Activated CD4-positive, alpha-beta T cell treated with anti-CD3 and anti-CD28 coated beads, Interleukin-2, amount 10 ng/mL, durations not matched to agents 24 days and 14 days (primary cell): ENCODE measurements around the gene ZC3H7B. TPM values are rescaled to one million over a fixed set of nuclear protein-coding genes. Genes with fewer than 3 reads are reported as not detected.

Experiments
- DNase-seq: peaks from one replicate; pipeline ENCODE4 v3.0.0; 2022
- H3K27ac Mint-ChIP-seq: one replicate; pipeline ENCODE4 v1.8.0; 2022; ENCODE audit warnings: mild to moderate bottlenecking, mixed read lengths
- H3K27me3 Mint-ChIP-seq: one replicate; pipeline ENCODE4 v1.8.0; 2022; ENCODE audit warnings: mixed read lengths
- H3K36me3 Mint-ChIP-seq: one replicate; pipeline ENCODE4 v1.8.0; 2022; ENCODE audit warnings: low read depth, mild to moderate bottlenecking, mixed read lengths
- H3K4me1 Mint-ChIP-seq: one replicate; pipeline ENCODE4 v1.8.0; 2021; ENCODE audit warnings: mixed read lengths
- H3K4me3 Mint-ChIP-seq: one replicate; pipeline ENCODE4 v1.8.0; 2022; ENCODE audit warnings: mild to moderate bottlenecking, moderate library complexity, mixed read lengths
- H3K9me3 Mint-ChIP-seq: one replicate; pipeline ENCODE4 v1.8.0; 2021; ENCODE audit warnings: mixed read lengths
- intact Hi-C: fragments of 100-400 bp; cut with micrococcal nuclease; formaldehyde crosslinking; loops from one replicate; pipeline ENCODE4 v1.15.1; 2023
- total RNA-seq: library from RNA; stranded (reverse); gene quantifications from 2 replicates; pipeline ENCODE4 v1.2.3, GENCODE V29; 2022

Gene ZC3H7B
- total RNA-seq, 1 donor from 2014 or later: 69.1 TPM

DNA sequence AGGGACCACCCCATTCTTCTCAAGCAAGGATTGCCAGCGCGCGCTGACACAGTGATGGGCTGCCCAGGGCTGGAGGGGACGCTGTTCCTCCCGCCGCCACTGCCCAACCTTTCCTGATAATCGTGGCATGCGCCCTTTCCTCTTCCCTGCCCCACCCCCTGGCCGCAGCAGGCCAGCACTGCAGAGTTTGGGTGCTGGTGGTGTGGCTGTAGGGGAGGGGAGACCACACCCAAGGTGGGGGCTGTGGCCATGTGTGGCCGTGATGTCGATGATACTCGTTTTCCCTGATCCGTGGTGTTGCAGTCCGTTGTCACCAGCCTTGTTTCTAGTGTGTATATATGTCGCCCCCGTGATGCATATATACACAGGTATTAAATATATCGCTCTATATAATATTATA, 57.6 kb downstream of the ZC3H7B start:
- H3K27me3 Mint-ChIP-seq: no peaks in the 10 kb centered on the region
- H3K4me3 Mint-ChIP-seq: no peak overlapping the region

DNA sequence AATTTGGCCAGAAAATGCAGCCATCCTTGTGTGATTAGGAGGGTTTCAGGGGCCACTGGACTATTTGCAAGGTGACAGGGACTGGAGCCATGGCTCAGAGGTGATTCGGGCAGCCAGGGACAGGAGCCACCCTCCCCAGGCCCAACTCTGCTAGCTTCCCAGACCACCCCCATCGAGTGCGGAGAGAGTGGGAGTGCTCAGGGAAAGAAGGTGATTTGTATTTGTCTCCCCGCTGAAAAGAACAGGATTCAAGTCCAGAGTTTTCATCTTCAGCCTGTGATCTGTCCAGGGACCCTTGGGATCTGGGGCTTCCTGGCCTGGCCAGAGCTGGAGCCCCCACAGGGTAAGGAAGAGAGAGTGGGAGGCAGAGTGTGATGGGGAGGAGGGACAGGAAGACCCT, 58.1 kb downstream of the ZC3H7B start:
- Mint-ChIP-seq H3K4me1 (no peaks in the 10 kb centered on the region), H3K36me3 (peaks cover 19% of the 10 kb centered on the region), H3K9me3 (no peaks in the 10 kb centered on the region), H3K27ac (no peak overlapping the region), H3K4me3 (no peak overlapping the region), H3K27me3 (no peaks in the 10 kb centered on the region)
- intact Hi-C loops: no loop called here
- no peak for DNase-seq

More for the DNA sequence above, 57.6 kb downstream of the ZC3H7B start:
- no peak overlapping the region for H3K27ac Mint-ChIP-seq
- H3K9me3 Mint-ChIP-seq: no peaks in the 10 kb centered on the region
- H3K4me1 Mint-ChIP-seq: no peaks in the 10 kb centered on the region
- peaks cover 23% of the 10 kb centered on the region for H3K36me3 Mint-ChIP-seq
- intact Hi-C loops: no loop called here
- DNase-seq: no peak

DNA sequence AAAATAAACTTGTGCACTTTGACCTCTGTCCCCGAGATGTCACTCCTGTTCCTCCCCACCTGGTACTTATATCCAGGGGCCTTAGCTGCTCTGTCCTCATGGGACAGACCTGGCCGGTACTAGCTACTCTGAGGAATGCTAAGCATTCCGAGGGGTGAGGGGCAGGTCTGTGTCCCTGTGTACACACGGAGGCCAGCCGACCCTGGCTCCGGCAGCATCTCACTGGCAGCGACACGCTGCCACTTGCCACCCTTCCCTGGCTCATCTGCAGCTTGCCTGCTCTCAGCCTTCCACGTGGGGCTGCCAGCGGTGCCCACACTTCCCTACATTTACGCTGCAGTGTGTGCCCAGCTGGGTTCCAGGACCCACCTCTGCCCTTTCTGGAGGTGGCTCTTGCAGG, 58.8 kb downstream of the ZC3H7B start:
- DNase-seq: no peak
- intact Hi-C loops: no loop called here
- Mint-ChIP-seq H3K4me3 (no peak overlapping the region), H3K9me3 (no peaks in the 10 kb centered on the region), H3K27me3 (no peaks in the 10 kb centered on the region), H3K4me1 (no peaks in the 10 kb centered on the region), H3K27ac (no peak overlapping the region), H3K36me3 (peaks cover 16% of the 10 kb centered on the region)

DNA sequence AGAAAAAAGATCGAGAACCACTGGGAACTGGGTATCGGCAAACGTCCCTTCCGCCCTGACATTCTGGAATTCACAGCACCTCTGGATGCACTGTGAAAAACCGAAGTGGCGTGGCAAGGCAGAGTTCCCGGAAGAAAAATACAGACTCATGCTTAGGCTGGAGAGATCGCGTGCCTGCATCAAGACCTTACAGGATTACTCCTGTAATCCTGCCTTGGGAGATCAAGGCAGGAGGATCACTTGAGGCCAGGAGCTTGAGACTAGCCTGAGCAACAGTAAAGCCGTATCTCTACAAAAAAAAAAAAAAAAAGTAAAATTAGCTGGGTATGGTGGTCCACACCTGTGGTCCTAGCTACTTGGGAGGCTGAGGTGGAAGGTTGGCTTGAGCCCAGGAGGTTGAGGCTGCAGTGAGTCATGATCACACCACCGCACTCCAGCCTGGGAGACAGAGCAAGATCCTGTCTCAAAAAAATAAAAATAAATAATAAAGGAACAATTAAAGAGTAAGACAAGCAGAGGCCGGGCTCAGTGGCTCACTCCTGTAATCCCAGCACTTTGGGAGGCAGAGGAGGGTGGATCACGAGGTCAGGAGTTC, 60.5 kb downstream of the ZC3H7B start:
- no peaks in the 10 kb centered on the region for H3K4me1 Mint-ChIP-seq

DNA sequence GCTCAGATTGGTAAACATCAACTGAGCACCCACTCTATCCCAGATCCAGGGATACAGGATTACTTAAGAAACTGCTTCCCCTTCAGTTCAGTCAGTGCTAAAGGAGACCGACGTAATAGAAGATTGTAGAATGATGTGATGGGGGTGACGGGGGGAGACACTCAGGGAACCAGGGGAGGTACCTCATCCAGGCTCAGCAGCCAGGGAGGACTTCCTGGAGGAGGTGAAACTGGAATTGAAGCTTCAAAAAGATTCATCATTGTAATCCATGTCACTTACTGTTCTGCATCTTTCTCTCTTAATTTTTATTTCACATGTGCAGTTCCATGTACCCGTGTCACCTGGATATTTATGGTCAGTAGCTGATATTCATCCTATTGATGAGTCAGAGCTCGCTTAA, 61.3 kb downstream of the ZC3H7B start:
- Mint-ChIP-seq H3K27ac (no peak overlapping the region), H3K9me3 (no peaks in the 10 kb centered on the region)

More for the DNA sequence above, 60.5 kb downstream of the ZC3H7B start:
- H3K9me3 Mint-ChIP-seq: no peaks in the 10 kb centered on the region
- H3K4me3 Mint-ChIP-seq: no peak overlapping the region
- H3K36me3 Mint-ChIP-seq: peaks cover 9% of the 10 kb centered on the region
- peaks cover 4% of the 10 kb centered on the region for H3K27me3 Mint-ChIP-seq
- H3K27ac Mint-ChIP-seq: no peak overlapping the region
- no peak for DNase-seq
- intact Hi-C loops: no loop called here

DNA sequence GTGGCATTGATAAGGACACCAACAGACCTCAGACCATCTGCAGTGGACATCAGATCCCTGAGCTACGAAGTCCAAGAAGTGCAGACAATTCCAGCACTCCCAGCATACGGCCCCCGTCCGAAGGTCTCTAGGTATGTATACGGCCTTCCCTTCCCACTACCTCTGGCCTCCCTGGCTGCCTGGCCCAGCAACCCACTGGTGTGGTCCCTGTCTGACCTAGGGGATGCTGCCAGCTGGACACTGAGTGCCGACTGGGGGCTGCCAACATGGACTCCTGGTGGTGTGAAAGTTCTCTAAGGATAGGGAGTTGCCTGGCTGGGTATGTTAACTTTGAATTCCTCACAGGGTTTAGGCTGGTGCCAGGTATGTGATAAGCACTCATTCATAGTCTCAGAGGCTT, 62.9 kb downstream of the ZC3H7B start:
- Mint-ChIP-seq H3K4me3 (no peak overlapping the region), H3K27me3 (peaks cover 7% of the 10 kb centered on the region), H3K9me3 (no peaks in the 10 kb centered on the region), H3K36me3 (peaks cover 5% of the 10 kb centered on the region), H3K4me1 (no peaks in the 10 kb centered on the region), H3K27ac (no peak overlapping the region)
- intact Hi-C loops: no loop called here
- no peak for DNase-seq

More for the DNA sequence above, 61.3 kb downstream of the ZC3H7B start:
- H3K36me3 Mint-ChIP-seq: peaks cover 6% of the 10 kb centered on the region
- H3K27me3 Mint-ChIP-seq: peaks cover 4% of the 10 kb centered on the region
- no peak overlapping the region for H3K4me3 Mint-ChIP-seq
- DNase-seq: no peak
- intact Hi-C loops: no loop called here
- no peaks in the 10 kb centered on the region for H3K4me1 Mint-ChIP-seq

DNA sequence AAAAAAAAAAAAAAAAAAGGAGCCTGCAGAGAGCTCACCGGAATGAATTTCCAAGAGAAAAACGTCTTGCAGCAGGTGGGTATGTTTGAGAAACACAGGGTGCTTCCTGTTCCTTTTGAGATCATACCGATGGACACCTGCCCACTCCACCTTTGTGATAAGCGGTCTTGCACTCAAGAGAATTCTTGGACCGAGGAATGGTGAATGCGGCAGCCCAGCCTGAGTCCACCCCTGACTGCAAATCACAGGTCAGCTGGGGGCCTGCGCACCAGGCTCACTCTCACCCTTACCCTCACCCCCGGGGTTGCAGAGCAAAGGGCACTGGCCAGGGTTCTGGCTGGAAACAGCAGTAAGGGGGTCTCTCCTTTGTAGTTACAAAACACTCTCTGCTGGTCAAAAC, 63.6 kb downstream of the ZC3H7B start:
- peaks cover 7% of the 10 kb centered on the region for H3K27me3 Mint-ChIP-seq
- H3K9me3 Mint-ChIP-seq: no peaks in the 10 kb centered on the region
- no peak overlapping the region for H3K27ac Mint-ChIP-seq
- no peak for DNase-seq
- H3K36me3 Mint-ChIP-seq: peaks cover 3% of the 10 kb centered on the region
- no peak overlapping the region for H3K4me3 Mint-ChIP-seq
- intact Hi-C loops: no loop called here
- H3K4me1 Mint-ChIP-seq: no peaks in the 10 kb centered on the region

DNA sequence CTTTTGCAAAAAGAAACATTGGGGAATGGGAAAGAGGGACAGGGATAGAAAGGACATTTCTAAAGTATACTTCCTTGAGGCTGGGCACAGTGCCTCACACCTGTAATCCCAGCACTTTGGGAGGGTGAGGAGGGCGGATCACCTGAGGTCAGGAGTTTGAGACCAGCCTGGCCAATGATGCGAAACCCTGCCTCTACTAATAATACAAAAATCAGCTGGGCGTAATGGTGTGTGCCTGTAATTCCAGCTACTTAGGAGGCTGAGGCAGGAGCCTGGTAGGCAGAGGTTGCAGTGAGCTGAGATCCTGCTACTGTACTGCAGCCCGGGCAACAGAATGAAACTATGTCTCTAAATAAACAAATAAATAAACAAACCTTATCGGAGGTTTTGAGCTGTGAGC, 64.1 kb downstream of the ZC3H7B start:
- Mint-ChIP-seq H3K36me3 (peaks cover 3% of the 10 kb centered on the region), H3K4me1 (no peaks in the 10 kb centered on the region), H3K4me3 (no peak overlapping the region), H3K27ac (no peak overlapping the region), H3K9me3 (no peaks in the 10 kb centered on the region), H3K27me3 (peaks cover 7% of the 10 kb centered on the region)
- no peak for DNase-seq
- intact Hi-C loops: no loop called here

DNA sequence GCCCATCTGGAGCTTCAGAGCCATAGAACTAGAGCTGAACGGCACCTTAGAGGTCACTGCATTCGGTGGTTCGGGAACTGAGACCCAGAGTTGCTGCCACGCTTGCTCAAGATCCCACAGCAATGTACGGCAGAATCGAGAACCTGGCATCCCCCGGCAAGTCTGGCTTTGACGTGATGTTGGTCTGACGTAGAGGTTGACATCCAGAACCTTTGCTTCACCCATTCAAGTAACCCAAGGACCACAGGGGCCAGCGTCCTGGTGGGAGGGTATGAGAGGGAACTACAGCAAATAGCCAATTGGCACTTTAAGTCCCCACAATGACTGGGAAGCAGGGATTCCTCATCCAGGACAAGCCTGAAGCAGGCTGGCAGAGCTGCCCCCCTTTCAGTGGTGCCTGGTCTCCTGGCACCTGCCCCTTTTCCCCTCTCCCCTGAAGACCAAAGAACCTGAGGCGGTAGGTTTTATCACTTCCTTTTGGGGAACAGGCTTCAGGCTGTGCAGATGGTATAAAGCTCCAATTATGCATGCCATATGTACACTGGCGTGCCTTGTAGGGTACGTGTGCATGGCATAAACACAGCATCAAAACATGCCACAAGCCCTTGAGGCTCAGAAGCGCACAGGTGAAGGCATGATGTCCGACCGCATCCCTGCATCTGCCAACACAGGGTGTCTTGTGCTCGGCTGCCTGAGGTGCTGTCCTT, 65.2 kb downstream of the ZC3H7B start:
- Mint-ChIP-seq H3K36me3 (peaks cover 1% of the 10 kb centered on the region), H3K9me3 (no peaks in the 10 kb centered on the region), H3K27me3 (peaks cover 7% of the 10 kb centered on the region), H3K4me3 (no peak overlapping the region), H3K27ac (no peak overlapping the region), H3K4me1 (no peaks in the 10 kb centered on the region)
- no peak for DNase-seq
- intact Hi-C loops: no loop called here

DNA sequence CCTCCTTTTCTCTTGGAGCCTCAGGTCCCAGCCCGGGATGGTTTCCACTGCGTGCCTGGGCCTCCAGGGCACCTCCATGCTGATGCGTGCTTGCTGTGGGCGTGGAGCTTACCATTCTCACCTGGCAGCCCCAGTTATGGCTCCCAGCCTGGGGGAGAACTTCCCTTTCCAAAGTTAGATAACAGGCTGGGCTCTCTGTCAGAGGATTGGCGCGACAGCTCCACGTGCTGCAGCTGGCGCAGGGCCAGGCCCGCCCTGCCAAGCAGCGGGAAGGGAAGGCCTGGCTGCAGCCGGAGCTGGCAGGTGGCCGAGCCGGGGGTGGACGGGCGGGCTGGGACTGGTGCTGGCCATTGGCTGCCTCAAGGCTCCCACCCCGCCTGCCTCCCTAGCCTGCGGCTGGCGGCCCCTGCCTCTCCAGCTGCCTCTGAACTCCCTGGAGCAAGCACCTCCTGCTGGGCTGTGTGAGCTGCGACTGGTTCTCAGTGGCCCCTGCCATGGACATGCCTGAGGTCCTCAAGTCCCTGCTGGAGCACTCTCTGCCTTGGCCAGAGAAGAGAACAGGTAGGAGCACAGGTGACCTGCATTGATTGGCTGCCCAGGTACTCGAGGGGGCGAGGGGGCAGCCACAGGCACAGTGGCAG, 65.8 kb downstream of the ZC3H7B start:
- no peak for DNase-seq
- peaks cover 7% of the 10 kb centered on the region for H3K27me3 Mint-ChIP-seq
- intact Hi-C loops: no loop called here
- no peak overlapping the region for H3K27ac Mint-ChIP-seq
- no peak overlapping the region for H3K4me3 Mint-ChIP-seq
- no peaks in the 10 kb centered on the region for H3K9me3 Mint-ChIP-seq
- H3K36me3 Mint-ChIP-seq: no peaks in the 10 kb centered on the region
- H3K4me1 Mint-ChIP-seq: no peaks in the 10 kb centered on the region

DNA sequence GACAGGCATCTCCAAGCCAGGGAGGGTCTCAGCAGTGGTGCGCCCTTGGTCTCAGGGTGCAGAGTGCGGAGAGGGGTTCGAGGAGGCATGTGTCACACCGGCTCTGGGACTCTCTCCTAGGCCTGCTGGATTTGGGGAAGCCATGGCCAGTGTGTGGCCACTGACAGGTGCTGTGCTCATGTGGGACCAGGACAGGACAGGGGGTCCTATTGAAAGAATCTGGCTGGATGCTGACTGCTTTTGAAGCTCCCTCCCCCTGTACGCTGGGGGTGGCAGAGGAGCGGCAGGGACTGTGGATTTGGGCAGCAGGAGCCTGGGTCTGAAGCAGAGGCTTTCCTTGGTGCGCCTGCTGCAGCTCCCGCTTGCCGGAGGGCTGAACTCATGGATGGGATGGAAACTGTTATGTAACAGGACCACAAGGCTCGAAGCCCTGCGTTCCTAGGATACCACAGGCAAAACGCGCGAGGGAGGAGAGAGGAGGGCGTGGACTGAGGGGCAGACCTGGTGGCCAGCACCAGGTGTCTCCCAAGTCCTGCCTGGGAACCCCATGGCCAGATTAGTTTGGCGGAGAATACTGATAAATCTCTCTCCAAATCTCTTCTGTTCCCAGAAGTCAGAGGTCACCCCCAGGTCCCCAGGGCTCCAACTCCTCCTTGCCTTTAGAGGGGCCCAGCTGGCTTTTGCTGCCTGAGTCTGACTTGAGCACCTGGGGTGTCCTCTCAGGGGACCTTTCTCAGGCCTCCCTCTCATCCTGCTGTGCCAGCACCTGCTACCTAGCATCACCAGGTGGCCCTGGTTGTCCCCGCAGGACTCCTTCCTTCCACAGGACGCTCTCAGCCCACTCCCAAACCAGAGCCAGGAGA, 66.6 kb downstream of the ZC3H7B start:
- no peaks in the 10 kb centered on the region for H3K4me1 Mint-ChIP-seq
- H3K9me3 Mint-ChIP-seq: no peaks in the 10 kb centered on the region
- H3K27me3 Mint-ChIP-seq: peaks cover 7% of the 10 kb centered on the region
- intact Hi-C loops: no loop called here
- no peaks in the 10 kb centered on the region for H3K36me3 Mint-ChIP-seq
- H3K4me3 Mint-ChIP-seq: no peak overlapping the region
- DNase-seq: no peak
- H3K27ac Mint-ChIP-seq: no peak overlapping the region

DNA sequence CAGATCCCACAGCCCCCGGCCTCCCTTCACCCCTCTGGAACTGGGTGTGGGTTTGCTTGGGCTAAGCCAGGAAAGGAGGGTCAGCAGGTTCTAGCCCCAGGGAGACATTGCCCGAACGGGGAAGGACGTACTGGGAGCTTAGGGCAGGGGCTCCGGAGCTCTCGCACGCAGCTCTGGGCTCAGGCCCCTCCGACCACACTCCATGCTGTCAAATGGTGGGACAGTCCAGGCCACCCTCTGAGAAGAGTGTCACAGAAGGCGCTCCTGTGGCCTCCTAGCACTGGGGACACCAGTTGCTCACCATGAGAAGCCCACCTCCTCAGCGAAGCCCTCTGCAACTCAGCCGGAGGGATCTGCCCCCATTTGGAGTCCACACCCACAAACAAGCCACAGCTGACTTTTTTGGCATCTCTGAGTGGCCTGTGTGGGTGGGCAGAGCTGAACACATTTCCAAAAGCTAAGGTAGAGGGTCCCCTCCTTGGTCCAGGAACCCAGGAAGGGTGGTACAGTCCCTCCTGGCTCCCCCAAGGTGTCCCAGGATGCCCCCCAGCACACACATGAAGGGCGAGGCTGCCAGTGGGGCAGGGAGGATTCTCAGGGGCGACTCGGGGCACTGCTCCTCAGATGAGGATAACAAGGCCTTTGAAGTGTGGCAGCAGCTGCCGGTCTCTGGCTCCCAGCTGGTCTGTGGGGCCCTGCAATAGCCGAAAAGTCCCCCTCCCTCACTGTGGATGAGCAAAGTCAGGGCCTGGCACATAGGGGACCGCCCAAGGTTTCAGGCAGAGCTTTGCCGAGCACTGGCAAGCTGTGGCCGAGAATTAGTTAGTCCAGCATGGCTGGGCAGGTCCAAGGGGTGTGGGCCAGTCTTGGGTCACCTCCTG, 67.5 kb downstream of the ZC3H7B start:
- Mint-ChIP-seq H3K4me1 (no peaks in the 10 kb centered on the region), H3K27ac (no peak overlapping the region)
- intact Hi-C loops: no loop called here

DNA sequence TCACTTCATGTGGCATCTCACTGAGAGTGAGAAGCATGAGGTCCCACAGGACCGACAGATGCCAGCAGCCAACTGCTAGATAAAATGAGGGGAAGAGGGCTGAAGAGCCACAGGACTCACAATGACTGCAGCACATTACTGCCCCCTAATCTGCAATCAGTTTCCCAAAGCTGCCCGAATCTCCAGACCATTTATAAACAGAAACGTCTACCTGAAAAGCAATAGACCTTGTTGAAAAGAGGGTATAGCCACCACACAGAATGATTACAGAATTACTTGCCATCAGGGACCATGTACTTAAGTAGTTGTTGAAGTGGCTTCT, 68.1 kb downstream of the ZC3H7B start:
- H3K36me3 Mint-ChIP-seq: no peaks in the 10 kb centered on the region
- no peak for DNase-seq
- no peak overlapping the region for H3K4me3 Mint-ChIP-seq
- intact Hi-C loops: no loop called here
- H3K4me1 Mint-ChIP-seq: no peaks in the 10 kb centered on the region
- peaks cover 7% of the 10 kb centered on the region for H3K27me3 Mint-ChIP-seq
- no peak overlapping the region for H3K27ac Mint-ChIP-seq
- no peaks in the 10 kb centered on the region for H3K9me3 Mint-ChIP-seq

More for the DNA sequence above, 67.5 kb downstream of the ZC3H7B start:
- no peak for DNase-seq
- Mint-ChIP-seq H3K36me3 (no peaks in the 10 kb centered on the region), H3K27me3 (peaks cover 7% of the 10 kb centered on the region), H3K9me3 (no peaks in the 10 kb centered on the region), H3K4me3 (no peak overlapping the region)
